NCI-H146 treated with DMSO at 0.1 percent for 48 hours (cell line): ENCODE measurements around the gene LRRC8D.

Experiments used
- DNase-seq: peaks from one replicate; lab custom pipeline; 2025; ENCODE audit not compliant: unreplicated experiment; lab: John Stamatoyannopoulos, UW

Gene LRRC8D

DNA sequence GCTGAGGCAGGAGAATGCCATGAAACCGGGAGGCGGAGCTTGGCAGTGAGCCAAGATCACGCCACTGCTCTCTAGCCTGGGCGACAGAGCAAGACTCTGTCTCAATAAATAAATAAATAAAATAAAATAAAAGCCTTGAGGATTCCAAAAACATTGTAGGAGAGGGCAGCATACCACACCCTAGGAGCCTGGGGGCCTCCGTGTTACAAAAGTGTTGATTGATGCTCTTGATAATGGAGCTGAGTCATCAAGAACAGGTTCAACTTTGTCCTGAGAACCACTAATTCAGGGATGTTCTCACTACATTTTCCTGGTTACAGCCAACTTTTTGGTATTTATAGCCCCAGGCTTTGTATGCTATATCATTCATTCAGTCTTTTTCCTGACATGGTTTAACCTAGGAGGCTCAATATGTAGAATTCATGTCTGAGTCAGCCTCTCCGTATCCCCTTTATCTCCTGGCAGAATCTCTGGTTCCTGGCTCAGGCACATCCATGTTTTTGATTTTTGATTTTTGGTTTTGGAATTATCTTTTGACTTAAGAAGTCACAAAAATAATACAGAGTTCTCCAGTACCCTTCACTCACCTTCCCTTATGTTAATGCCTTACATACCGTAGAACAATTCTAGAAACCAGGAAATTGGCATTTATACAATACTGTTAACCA is 69.4 kb downstream of the LRRC8D start:
- no peak for DNase-seq

GRCh38 chr1:89892816-89893215 is 72.0 kb downstream of the LRRC8D start:
- no peak for DNase-seq

DNA sequence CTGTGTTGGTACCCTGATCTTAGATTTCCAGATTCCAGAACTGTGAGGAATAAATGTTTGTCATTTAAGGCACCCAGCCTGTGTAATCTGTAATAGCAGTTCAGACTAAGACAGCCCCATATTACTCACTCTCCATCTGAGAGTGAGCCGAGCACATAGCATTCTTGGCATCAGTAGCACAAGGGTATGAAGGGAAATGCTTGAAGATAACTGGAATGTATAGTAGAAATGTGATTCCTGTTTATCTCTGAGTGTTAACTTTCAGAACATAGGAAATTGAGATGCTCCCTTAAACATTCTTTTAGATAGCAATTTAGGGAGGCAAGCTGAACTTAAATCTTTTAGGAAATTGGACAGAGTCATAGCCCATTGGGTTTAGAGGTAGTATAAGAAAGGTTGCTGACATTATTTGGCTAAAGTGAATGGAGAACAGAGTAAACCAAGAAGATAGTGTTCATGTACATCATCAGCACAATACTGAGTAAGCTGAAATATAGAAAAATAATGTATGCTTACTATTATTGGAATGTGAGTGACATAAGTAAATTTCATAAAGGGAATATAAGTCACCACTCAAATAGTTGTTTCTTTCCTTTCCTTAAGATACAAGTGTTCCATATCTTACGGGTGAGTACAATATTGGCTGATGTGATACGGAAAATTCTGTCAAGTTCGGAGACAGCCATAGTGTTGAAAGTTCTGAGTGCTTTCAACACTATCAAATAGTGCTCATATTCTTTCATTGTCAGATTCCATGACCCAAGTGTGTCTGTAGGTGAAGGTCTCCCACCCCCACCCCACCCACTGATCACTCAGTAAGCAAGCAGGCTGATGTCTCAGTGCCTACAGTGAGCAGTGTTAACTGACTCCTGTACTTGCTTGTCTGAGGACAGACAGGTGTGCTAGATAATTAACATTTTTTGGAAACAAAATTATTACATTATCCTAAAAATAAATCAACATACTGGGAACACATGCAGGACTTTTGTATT is 73.7 kb downstream of the LRRC8D start:
- no peak for DNase-seq

DNA sequence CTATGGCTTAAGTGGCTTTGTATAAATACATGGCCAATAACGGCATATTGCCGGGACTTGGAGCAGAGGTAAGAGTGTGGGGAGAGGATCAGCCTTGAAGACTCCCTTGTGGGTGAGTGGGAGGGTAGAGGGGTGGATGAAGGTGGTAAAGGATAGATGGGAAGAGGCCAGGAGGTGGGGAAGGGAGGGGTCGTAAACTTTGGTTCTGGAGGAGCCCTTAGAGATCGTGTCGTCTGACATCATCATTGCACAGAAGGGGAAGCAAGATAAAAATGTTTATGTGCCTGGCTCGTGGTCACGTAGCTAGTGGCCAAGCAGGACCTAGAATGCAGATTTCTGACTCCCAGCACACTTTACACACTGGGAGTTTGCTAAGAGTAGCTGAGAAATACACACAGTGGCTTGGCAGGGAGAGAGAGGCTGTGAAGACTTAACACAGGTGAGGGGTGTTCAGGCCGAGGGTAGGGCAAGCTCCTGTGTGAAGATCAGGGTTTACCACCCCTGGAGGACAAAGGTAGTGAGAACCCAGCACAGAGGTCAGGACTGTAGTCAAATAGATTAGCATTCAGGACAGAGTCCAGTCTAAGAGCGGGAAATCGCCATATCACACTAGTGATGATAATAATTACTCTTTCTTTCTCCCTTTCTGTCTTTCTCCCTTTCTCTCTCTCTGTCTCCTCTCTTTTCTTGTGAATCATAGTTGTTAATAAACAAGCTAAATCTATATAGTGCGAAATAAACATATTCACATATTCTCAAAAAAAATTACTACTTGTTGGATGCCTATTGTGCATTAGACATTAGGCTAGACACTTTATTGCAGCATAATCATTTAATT is 75.5 kb downstream of the LRRC8D start:
- no peak for DNase-seq

- DNase-seq = no peak
Observed at GRCh38 chr1:89897347-89898133, 76.7 kb downstream of the LRRC8D start.

DNA sequence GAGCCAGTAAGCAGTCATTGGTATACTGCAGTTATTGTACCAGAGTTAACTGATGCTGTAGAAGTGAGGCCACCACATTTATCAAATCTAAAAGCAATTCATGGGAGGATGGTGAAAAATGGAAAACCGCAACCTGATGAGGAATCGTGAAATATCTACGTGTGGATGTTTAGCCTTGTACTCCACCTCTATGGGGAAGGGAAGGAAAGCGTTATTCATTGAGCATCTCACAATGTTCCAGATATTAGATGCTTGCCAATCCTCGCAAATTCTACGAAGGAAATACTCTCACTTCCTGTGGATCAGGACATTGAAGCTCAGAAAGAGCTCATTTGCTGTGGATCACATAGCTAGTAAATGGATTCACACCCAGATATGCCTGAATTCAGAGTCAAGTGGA is 77.3 kb downstream of the LRRC8D start:
- no peak for DNase-seq

- no peak for DNase-seq
Observed at GRCh38 chr1:89898695-89899470, 78.1 kb downstream of the LRRC8D start.

- DNase-seq = no peak
Observed at GRCh38 chr1:89900323-89900722, 79.5 kb downstream of the LRRC8D start.

- no peak for DNase-seq
Observed at GRCh38 chr1:89900791-89901708, 80.2 kb downstream of the LRRC8D start.

DNA sequence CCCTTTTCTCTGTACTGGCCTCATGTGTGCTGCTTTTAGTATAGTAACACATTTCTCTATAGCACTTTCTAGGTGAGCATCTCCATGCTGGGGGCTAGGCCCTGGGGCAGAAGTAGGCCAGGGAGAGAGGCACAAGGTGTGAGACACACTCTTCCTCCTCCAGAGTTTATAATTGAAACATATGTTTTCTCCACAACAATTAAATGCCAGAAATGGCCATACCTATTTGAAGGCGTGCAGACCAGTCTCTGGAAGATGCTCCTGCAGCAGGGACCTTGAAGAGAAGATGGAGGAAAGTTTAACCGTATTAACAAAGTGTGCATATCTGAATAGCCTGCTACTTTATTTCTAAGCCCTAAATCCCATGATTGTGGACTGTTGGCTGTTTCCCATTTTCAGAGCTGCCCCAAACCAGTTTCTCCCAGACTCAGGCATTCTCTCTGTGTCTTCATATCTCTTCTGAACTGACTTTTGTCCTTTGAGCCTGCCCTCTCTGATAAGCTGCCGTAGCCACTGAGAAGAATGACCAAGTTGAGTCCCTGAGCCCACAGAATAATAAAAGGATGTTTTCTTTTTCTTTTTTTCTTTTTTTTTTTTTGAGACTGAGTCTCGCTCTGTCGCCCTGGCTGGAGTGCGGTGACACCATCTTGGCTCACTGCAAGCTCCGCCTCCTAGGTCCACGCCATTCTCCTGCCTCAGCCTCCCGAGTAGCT is 81.3 kb downstream of the LRRC8D start:
- no peak for DNase-seq

- no peak for DNase-seq
Observed at GRCh38 chr1:89903550-89903949, 82.7 kb downstream of the LRRC8D start.

DNA sequence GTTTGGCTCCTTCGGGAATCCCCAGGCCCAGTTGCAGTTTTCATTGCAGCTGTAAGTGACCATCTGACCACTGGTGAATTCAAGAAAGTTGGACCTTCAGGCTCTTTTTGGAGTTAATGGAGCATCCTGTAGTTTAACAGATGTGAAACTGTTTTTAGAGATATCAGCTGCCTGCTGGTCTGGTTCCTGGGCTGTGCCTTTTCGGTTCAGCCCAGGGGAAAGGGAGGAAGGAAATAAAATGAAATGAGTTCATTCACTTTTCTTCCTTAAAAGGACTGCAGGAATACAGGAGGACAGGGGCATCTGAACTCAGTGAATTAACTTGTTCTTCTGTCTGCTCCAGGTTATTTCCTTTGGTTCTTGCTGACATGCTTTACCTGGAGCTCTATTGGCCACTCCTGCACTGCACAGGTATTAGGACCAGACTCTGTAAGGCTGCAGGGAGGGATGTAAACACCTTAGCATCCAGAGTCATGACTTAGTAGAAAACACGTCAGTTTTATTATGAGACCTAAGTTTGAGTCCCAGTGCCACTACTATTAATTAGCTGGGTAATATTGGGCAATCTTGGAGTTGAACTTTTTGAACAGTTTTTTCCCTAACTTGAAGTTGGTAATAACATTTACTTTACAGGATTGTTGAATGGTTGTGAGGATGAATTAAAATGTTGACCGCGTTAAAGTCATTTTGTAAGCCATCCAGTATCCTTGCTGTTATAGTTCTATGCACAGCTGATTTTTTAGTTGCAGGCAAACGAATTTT is 83.6 kb downstream of the LRRC8D start:
- DNase-seq = no peak

DNA sequence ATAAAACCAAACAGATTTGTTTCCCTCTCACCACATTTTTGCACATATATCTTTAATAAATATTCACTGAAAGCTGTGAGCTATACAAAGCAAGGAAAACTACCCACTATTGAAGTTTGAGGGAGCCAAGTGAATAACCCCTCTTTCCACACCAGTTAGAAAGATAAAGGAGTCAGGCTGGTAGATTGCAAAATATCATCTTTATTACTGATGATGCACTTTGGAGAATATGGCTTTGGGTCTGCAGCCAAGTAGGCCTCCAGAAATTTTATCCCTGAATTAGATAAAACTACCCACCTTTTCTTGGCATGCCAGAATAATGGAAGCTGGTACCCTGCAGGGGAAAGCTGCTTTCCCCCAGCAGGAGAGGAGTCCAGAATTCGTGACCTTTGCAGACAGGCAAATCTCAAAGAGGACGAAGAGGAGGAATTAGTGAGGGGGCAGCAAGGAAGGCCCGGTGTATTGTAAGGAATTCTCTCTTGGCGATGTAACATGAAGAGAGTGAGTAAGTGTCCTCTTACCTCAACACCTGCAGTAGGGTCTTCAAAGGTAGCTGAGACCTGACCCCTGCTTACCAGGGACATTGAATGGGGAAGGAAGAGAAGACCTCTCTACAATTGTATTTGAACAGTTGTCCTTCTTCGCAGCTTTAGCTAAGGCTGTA is 84.7 kb downstream of the LRRC8D start:
- DNase-seq = no peak

DNA sequence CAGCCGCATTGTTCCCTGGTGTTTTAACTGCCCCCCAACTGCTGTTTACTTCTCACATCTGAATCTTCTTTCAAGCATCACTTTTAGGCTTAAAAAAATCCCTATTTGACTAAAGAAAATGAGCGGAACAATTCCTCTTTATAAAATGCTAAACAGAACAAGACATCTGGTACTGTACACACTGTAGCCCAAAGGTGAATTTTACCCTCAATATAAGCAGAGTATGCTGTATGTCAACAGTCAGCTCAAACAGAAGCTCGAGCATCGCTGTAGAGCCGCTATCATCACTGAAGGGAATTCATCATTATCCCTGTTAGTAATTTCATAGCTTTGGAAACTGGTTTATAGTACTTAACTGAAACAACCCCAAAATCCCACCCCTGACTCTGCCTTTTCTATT is 85.3 kb downstream of the LRRC8D start:
- no peak for DNase-seq

GRCh38 chr1:89907727-89908212 is 86.9 kb downstream of the LRRC8D start:
- no peak for DNase-seq

DNA sequence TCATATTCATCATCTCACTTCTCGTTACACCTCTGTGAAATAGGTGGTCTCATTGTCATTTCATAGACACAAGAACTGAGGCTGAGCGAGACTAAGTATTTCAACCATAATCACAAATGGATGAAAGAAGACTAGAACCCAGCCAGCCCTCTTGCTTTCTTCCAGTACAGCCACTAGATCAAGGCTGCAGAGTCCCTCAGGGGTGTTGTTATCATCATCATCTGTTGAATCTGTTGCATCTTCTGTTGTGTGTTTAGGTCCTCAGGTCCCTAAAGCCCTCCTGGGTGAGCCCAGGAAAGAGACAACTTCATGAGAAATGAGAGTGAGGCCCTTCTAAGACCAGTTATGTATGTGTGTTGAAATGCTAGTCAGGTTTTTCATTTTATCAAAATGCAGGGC is 87.4 kb downstream of the LRRC8D start:
- no peak for DNase-seq
